GM12878 (cell line): ENCODE data around the gene PBOV1. TPM values are rescaled to one million over a fixed set of nuclear protein-coding genes. Genes with fewer than 3 reads are reported as not detected.

Source experiments
- ATAC-seq: fragments of 200-7000 bp; cut with Tn5 transposase; 3 replicates; pipeline ENCODE4 v1.9.1; 2020; ENCODE audit warnings: mild to moderate bottlenecking, moderate library complexity
- BruUV-seq: library from RNA; stranded (reverse); fragments of 400-500 nt; replicated peaks from 2 replicates; lab custom pipeline; 2021; lab: Mats Ljungman, UMichigan
- CTCF ChIA-PET: fragments of 300-600 bp; sonication (Branson Sonifier 250); formaldehyde crosslinking; extraction: SDS; loops from one replicate; lab custom pipeline; 2021; ENCODE audit warnings: inconsistent platforms; lab: Yijun Ruan, JAX
- POLR2A ChIA-PET: fragments of 350-600 bp; formaldehyde crosslinking; extraction: SDS; loops from one replicate; lab custom pipeline; 2021; ENCODE audit warnings: inconsistent platforms; lab: Charles Lee
- RAD21 ChIA-PET: fragments of 300-600 bp; sonication (Branson Sonifier 250); formaldehyde crosslinking; loops from one replicate; lab custom pipeline; 2023; ENCODE audit warnings: antibody characterized with exemption; ENCODE audit not compliant: unreplicated experiment; lab: Charles Lee
- SMC1A ChIA-PET: fragments of 300-600 bp; sonication (Branson Sonifier 250); formaldehyde crosslinking; loops from one replicate; lab custom pipeline; 2023; ENCODE audit not compliant: unreplicated experiment, uncharacterized antibody; lab: Charles Lee
- DNase-seq: peaks from one replicate; pipeline ENCODE4 v3.0.0-alpha.2; 2011; ENCODE audit warnings: low read depth, low spot score
- FAIRE-seq: peaks from 3 replicates; lab custom pipeline; 2011; peaks lifted over from hg19 to GRCh38; lab: Jason Lieb, UNC
- H2AFZ ChIP-seq: 2 replicates; pipeline ENCODE4 v1.6.0; 2011; ENCODE audit warnings: low read depth, low read length, control low read depth; ENCODE audit not compliant: control insufficient read depth
- H3K27ac ChIP-seq: 2 replicates; pipeline ENCODE4 v1.5.1; 2011; ENCODE audit warnings: control low read depth; ENCODE audit not compliant: control insufficient read depth, insufficient read depth
- H3K27me3 ChIP-seq, 2 experiments: replicated peaks in 1 of 2; 2 replicates each; pipeline versions ENCODE4 v1.6.0 to v1.6.1; 2011; ENCODE audit warnings: low read length in 1 of 2; ENCODE audit not compliant: control insufficient read depth in 2 of 2, insufficient read depth in 2 of 2
- H3K36me3 ChIP-seq, 2 experiments: 2 replicates each; pipeline ENCODE4 v1.5.1; 2011; ENCODE audit warnings: low read length in 1 of 2; ENCODE audit not compliant: control insufficient read depth in 2 of 2, insufficient read depth in 2 of 2
- H3K4me1 ChIP-seq: 2 replicates; pipeline ENCODE4 v1.6.1; 2011; ENCODE audit warnings: mild to moderate bottlenecking, low read length, moderate library complexity, mixed read lengths; ENCODE audit not compliant: control insufficient read depth, insufficient read depth
- H3K4me2 ChIP-seq: 2 replicates; pipeline ENCODE4 v1.6.0; 2011; ENCODE audit warnings: control low read depth; ENCODE audit not compliant: control insufficient read depth, insufficient read depth
- H3K4me3 ChIP-seq: fragments of 200-600 bp; sonication (generic); 2 replicates; pipeline ENCODE4 v1.5.1; 2016
- H3K79me2 ChIP-seq: 2 replicates; pipeline ENCODE4 v1.6.0; 2011; ENCODE audit warnings: low read length; ENCODE audit not compliant: control insufficient read depth, insufficient read depth
- H3K9ac ChIP-seq: 2 replicates; pipeline ENCODE4 v1.8.0; 2011; ENCODE audit warnings: low read length, control low read depth, mixed read lengths; ENCODE audit not compliant: control insufficient read depth, insufficient read depth
- H3K9me3 ChIP-seq: replicated peaks from 3 replicates; pipeline ENCODE4 v1.5.1; 2011; ENCODE audit warnings: mild to moderate bottlenecking, low read length; ENCODE audit not compliant: control insufficient read depth, insufficient read depth
- H4K20me1 ChIP-seq: 2 replicates; pipeline ENCODE4 v1.6.0; 2011; ENCODE audit not compliant: control insufficient read depth, insufficient read depth
- HCFC1 ChIP-seq: fragments of 150-350 bp; IDR thresholded peaks from 2 replicates; pipeline ENCODE4 v1.6.1; 2014; ENCODE audit warnings: low read length
- HDAC2 ChIP-seq: fragments of 200-600 bp; sonication (generic); IDR thresholded peaks from 2 replicates; pipeline ENCODE4 v1.6.1; 2017
- IRF4 ChIP-seq: IDR thresholded peaks from 2 replicates; pipeline ENCODE4 v1.6.1; 2011; ENCODE audit warnings: low read depth, low read length
- NR2C2 ChIP-seq: IDR thresholded peaks from 2 replicates; pipeline ENCODE4 v1.6.1; 2011; ENCODE audit warnings: borderline replicate concordance, low read depth; ENCODE audit not compliant: control insufficient read depth, insufficient read length
- PML ChIP-seq: IDR thresholded peaks from 2 replicates; pipeline ENCODE4 v1.6.1; 2012; ENCODE audit warnings: low read length, inconsistent platforms
- POU2F2 ChIP-seq: IDR thresholded peaks from 3 replicates; pipeline ENCODE4 v1.6.1; 2011; ENCODE audit warnings: low read depth, mild to moderate bottlenecking, low read length, borderline replicate concordance
- RBBP5 ChIP-seq: fragments of 200-600 bp; sonication (generic); conservative IDR thresholded peaks from 2 replicates; pipeline ENCODE4 v1.6.1; 2016
- SMAD1 ChIP-seq: fragments of 450-650 bp; IDR thresholded peaks from 2 replicates; pipeline ENCODE4 v1.6.1; 2018; ENCODE audit warnings: mild to moderate bottlenecking, low read depth; ENCODE audit not compliant: partially characterized antibody
- USF2 ChIP-seq: IDR thresholded peaks from 2 replicates; pipeline ENCODE4 v1.6.1; 2011; ENCODE audit warnings: low read depth, low read length, improper control_type of control experiment, borderline replicate concordance
- WGBS: methylation state at CpG from one replicate; pipeline ENCODE4 v1.1.6; 2016; ENCODE audit warnings: low lambda C conversion rate; ENCODE audit not compliant: insufficient replicate concordance, insufficient coverage; ENCODE audit errors: missing lambda C conversion rate; 5-methylcytosine and 5-hydroxymethylcytosine counted together
- in situ Hi-C: fragments of 300-500 bp; cut with MboI; formaldehyde crosslinking; loops from 9 replicates; pipeline ENCODE4 v1.14.3; 2018; ENCODE audit warnings: mixed read lengths
- intact Hi-C: fragments of 100-400 bp; cut with micrococcal nuclease; formaldehyde crosslinking; loops from one replicate; pipeline ENCODE4 v1.14.2; 2022; ENCODE audit not compliant: unreplicated experiment
- polyA plus RNA-seq, 11 experiments: library from polyadenylated mRNA; depleted of rRNA in 4 of 11; unstranded in 6 of 11; stranded (reverse) in 5 of 11; fragments of >200 nt; fragmentation: Nextera tagmentation in 4 of 11; fragmentation: Illumina TruSeq in 1 of 11; extraction: Ambion mirVana in 4 of 11; extraction: Trizol in 1 of 11; gene quantifications; 1 replicate in 1 of 11; 2 replicates in 10 of 11; pipeline versions ENCODE4 v1.2.1 to v1.2.3, GENCODE V29; 2011 to 2016; ENCODE audit warnings: inconsistent platforms in 2 of 11, missing spikeins in 2 of 11, low read depth in 1 of 11
- total RNA-seq, 4 experiments: library from RNA; depleted of rRNA in 3 of 4; stranded (reverse); fragments of >200 nt in 3 of 4; fragmentation: Illumina TruSeq in 1 of 4; extraction: Trizol in 1 of 4; gene quantifications; 2 replicates each; pipeline versions ENCODE4 v1.2.1 to v1.2.3, GENCODE V29; 2013 to 2021
- TF ChIP-seq, protein P1 (sequence below): fragments of 450-650 bp; IDR thresholded peaks from 2 replicates; pipeline ENCODE4 v1.6.1; 2018; ENCODE audit warnings: mild to moderate bottlenecking, low read depth, moderate library complexity; ENCODE audit not compliant: partially characterized antibody
- TF ChIP-seq, protein P2 (sequence below): fragments of 450-650 bp; IDR thresholded peaks from 2 replicates; pipeline ENCODE4 v1.6.1; 2017; ENCODE audit warnings: antibody characterized with exemption, mild to moderate bottlenecking, moderate library complexity

Gene PBOV1
- total and polyA plus RNA-seq, 10 of the 15 experiments (the other 5 are each of a cell fraction or from before 2014, with no cell fraction given), result not detected

- no peaks in the 10 kb centered on the region for H3K9me3 ChIP-seq
- CTCF ChIA-PET, result interaction anchor here (0.6 kb wide), 1 partner anchor 782 kb away, joined by 3 read pairs; no protein-coding TSS in a partner anchor
- in situ Hi-C loops, result no loop called here
- no peaks in the 10 kb centered on the region for H4K20me1 ChIP-seq
- POLR2A ChIA-PET, result no interaction called here
- intact Hi-C loops, result no loop called here
- no peaks in the 10 kb centered on the region for H3K4me1 ChIP-seq
- ATAC-seq (no peak), DNase-seq (no peak), FAIRE-seq (no peak)
- no peak overlapping the region for H3K4me3 ChIP-seq
- no TSS peak for BruUV-seq
- no peak overlapping the region for H3K9ac ChIP-seq
- no peak for TF ChIP-seq IRF4
- RAD21 ChIA-PET, result no interaction called here
- SMC1A ChIA-PET, result no interaction called here
- H3K4me2 ChIP-seq, result no peak overlapping the region
- H3K27ac ChIP-seq, result no peak overlapping the region
- no peaks in the 10 kb centered on the region for H3K36me3 ChIP-seq
- H3K27me3 ChIP-seq, result peaks cover 0 to 5% of the 10 kb centered on the region in 2 experiments; a peak in 2 of 4 replicates
- no peaks in the 10 kb centered on the region for H3K79me2 ChIP-seq
- WGBS, result 15% methylated on average over 4 of the region's 4 CpGs
- H2AFZ ChIP-seq, result no peak overlapping the region
Observed at GRCh38 chr6:138204792-138205384, 13.4 kb downstream of the PBOV1 start.

GRCh38 chr6:138204303-138204702, 14.0 kb downstream of the PBOV1 start:
- H3K9me3 ChIP-seq, result no peaks in the 10 kb centered on the region
- H2AFZ ChIP-seq, result no peak overlapping the region
- TF ChIP-seq, protein P1, sequence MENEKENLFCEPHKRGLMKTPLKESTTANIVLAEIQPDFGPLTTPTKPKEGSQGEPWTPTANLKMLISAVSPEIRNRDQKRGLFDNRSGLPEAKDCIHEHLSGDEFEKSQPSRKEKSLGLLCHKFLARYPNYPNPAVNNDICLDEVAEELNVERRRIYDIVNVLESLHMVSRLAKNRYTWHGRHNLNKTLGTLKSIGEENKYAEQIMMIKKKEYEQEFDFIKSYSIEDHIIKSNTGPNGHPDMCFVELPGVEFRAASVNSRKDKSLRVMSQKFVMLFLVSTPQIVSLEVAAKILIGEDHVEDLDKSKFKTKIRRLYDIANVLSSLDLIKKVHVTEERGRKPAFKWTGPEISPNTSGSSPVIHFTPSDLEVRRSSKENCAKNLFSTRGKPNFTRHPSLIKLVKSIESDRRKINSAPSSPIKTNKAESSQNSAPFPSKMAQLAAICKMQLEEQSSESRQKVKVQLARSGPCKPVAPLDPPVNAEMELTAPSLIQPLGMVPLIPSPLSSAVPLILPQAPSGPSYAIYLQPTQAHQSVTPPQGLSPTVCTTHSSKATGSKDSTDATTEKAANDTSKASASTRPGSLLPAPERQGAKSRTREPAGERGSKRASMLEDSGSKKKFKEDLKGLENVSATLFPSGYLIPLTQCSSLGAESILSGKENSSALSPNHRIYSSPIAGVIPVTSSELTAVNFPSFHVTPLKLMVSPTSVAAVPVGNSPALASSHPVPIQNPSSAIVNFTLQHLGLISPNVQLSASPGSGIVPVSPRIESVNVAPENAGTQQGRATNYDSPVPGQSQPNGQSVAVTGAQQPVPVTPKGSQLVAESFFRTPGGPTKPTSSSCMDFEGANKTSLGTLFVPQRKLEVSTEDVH, result no peak
- TF ChIP-seq SMAD1 (no peak), PML (no peak), HDAC2 (no peak), USF2 (no peak), NR2C2 (no peak), HCFC1 (no peak), POU2F2 (no peak), RBBP5 (no peak)
- TF ChIP-seq, protein P2, sequence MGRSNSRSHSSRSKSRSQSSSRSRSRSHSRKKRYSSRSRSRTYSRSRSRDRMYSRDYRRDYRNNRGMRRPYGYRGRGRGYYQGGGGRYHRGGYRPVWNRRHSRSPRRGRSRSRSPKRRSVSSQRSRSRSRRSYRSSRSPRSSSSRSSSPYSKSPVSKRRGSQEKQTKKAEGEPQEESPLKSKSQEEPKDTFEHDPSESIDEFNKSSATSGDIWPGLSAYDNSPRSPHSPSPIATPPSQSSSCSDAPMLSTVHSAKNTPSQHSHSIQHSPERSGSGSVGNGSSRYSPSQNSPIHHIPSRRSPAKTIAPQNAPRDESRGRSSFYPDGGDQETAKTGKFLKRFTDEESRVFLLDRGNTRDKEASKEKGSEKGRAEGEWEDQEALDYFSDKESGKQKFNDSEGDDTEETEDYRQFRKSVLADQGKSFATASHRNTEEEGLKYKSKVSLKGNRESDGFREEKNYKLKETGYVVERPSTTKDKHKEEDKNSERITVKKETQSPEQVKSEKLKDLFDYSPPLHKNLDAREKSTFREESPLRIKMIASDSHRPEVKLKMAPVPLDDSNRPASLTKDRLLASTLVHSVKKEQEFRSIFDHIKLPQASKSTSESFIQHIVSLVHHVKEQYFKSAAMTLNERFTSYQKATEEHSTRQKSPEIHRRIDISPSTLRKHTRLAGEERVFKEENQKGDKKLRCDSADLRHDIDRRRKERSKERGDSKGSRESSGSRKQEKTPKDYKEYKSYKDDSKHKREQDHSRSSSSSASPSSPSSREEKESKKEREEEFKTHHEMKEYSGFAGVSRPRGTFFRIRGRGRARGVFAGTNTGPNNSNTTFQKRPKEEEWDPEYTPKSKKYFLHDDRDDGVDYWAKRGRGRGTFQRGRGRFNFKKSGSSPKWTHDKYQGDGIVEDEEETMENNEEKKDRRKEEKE, result no peak

More at GRCh38 chr6:138204303-138204702, 14.0 kb downstream of the PBOV1 start:
- FAIRE-seq, result no peak
- intact Hi-C loops, result no loop called here
- Histone ChIP-seq H3K27me3 (peaks cover 0 to 5% of the 10 kb centered on the region in 2 experiments; a peak in 2 of 4 replicates), H3K27ac (no peak overlapping the region), H3K4me3 (no peak overlapping the region), H3K4me1 (no peaks in the 10 kb centered on the region), H3K4me2 (no peak overlapping the region), H3K9ac (no peak overlapping the region), H3K36me3 (no peaks in the 10 kb centered on the region), H4K20me1 (no peaks in the 10 kb centered on the region), H3K79me2 (no peaks in the 10 kb centered on the region)
- ChIA-PET RAD21 (no interaction called here), CTCF (no interaction called here), POLR2A (no interaction called here), SMC1A (no interaction called here)
- ATAC-seq, result no peak
- in situ Hi-C loops, result no loop called here
- BruUV-seq, result no TSS peak
- DNase-seq, result no peak
